GM19351 (cell line): Measurements from ENCODE around the gene OPCML.

ENCODE experiments used
- ATAC-seq: cut with Tn5 transposase; IDR thresholded peaks from one replicate; pipeline ENCODE4 v1.9.1; 2021; ENCODE audit warnings: mild to moderate bottlenecking, moderate library complexity; ENCODE audit not compliant: unreplicated experiment

OPCML gene

DNA sequence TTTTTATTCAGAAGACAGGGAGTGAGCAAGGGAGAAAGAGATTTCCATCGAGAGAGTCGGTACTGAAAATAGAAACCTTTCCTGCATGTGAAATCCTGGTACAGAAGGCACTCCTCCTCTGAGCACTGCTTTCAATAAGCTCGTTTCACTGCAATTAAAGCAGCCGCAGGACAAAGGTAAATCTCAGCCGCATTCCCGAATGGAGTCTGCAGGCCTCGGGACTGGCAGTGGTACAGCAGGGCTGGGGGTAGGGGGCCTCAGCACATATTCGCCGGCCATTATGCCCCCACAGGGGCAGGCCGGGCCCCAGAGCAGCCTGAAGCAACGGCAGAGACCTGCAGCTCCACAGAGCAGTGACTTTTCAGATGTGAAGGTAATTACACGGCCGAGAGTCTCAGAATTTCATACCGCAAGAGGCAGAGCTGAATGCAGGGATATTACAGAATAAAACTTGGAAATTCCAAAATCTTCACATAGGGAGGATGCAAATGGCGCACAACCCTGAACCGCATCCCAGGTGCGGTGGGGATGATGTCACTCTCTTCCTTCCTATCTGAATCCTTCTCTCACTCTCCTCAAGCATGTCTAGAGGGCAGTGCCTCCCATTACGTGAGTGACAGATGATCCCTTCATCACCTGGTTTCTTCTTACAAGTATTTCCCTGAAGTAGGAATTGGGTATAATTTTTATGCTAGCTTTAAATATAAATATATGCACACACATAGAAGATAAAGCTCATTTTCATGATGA, 622.1 kb downstream of the OPCML start:
- ATAC-seq = no peak

DNA sequence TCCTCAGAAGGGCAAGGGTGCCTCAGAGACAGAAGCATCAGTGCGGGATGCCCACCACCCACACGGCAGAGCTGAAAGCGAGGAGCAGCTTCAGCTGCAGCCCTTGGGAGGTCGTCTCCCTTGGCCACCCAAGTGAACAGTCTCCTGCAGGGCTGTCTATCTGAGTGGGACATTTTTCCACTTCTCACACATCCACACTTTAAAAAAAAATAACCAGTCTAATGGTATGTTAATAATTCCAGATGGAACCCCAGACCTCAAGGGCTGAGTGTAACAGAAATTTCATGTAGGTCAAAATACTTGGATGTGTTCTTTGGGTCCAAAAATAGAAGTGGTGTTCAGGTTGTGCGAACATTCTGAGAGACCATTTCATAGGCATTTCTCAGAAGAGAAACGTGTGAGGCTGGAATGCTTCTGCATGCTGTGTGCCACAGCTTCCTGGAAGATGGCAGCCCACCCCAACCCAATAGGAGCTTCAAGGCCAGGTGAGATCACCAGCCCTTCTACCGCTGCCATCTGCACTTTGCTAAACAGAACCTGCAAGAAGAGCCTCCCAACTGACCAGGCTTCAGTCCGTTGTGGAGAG, 623.2 kb downstream of the OPCML start:
- ATAC-seq = no peak

DNA sequence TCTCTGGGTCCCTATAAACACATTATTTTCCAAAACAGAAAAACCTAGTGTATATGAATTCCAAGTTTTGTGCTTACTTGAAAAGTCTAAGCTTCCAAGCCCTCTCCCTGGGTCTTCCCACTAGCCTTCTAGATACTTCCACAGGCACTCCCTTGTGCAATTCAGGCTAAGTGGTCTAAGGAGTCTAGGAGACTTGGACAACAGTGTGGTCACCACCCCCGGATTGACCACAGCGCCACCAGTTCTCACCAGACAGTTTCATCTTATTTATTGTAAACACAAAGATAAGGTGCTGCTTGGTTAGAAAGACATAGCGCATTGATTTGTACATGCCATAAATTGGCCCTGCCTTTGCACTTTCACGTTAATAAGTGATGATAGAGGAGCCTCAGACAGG, 623.9 kb downstream of the OPCML start:
- ATAC-seq = no peak

DNA sequence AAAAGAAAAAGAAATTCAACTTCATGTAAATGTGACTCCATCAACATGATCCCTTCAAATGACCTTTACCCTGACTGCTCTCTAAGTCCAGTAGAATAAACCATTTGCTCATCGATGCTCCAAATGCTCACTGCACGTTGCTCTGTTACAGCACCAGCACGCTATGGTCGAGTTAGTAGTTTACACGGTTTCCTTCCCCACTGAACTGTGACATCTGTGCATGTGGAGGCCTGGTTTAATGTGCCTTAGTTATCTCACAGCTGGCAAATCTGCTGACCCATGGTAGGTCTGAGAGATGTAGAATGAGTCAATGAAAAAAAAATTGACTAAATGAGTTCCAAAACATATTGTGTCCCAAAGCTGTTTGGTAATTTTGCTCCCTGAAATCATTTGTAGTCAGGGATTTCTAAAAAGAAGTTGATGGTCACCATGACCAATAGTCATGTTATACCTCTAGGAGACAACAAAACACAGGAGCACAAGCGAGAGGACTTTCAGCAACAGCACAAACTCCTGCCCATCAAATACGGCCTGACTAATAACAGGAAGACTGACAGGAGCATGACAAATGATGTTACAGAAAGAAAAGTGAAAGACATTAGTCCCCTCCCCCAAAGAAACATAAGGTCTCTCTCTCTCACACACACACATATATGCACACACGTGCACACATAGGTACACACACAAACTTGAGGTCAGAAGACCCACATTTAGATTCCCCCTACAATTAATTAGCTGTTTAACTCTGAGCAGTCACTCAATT, 624.5 kb downstream of the OPCML start:
- no peak for ATAC-seq

DNA sequence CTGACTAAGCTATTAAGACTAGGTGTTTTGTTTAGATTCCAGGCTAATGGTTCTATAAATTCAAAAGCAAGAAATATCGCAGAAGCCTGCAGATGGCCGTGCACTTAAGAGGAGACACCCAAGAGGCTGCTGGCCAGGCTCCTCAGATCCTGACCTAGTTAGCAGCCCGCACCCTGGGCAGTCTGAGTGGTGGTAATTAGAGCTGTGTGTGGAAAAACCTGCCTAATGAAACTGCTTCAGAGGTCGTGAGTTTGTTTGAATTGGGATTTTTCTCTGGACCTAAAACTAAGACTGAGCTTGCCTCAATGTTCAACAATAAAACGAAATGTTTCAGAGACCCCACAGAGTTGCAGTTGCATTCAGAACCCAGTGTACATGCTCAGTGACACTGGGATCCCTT, 627.7 kb downstream of the OPCML start:
- no peak for ATAC-seq

DNA sequence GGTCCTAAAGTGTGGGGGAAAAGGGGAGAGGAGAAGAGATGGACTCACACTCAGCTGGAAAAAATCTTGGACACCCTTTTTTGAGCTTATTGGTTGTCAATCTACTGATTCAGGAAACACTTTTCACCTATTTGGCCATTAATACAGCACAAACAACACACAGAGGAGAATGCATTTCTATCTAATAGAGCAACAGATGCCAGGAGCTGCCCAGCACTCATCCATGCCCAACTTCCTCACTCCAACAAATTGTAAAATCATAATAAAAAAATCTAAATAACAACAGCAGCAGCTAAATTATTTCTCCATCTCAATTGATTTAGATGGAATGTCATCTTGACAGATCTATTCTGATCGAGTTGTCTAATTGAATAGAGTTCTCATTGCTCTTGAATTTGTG, 628.2 kb downstream of the OPCML start:
- ATAC-seq = no peak

DNA sequence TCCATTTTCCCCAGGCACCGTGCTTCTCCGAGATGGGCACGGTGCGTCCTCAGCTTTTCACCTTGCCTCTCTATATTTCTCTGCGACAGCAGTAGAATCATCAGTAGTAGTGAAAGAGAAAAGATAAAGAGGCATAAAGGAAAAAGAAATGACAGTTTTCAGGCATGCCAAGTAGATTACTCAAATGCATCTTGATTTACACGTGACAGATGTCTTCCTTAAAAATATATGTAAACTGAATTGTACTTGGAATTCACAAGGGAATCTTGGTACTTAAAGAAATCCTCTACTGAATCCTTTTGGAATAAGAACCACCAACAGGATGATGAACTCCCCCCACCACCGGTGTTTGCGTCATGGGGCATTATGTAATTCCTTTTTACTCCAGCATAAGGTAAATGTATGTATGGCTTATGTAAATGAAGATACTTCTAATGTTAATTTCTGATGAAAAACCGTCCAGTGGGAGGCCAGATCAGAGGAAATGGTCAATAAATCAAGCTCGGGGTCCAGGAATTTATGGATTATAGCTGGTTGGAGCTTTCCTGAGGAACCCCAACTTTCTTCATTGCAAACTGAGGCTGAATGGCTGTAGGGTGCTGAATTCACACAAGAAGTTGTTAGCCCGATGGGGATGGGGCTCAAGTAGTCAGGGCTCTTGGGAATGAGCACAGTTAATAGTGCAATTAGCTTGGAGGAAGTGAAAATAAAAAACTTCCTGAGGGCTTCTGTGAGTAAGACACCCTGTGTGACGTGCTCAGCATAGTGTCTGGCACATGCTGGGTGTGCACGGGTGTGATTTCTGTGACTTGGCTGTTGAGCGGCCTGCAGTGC, 630.4 kb downstream of the OPCML start:
- no peak for ATAC-seq

DNA sequence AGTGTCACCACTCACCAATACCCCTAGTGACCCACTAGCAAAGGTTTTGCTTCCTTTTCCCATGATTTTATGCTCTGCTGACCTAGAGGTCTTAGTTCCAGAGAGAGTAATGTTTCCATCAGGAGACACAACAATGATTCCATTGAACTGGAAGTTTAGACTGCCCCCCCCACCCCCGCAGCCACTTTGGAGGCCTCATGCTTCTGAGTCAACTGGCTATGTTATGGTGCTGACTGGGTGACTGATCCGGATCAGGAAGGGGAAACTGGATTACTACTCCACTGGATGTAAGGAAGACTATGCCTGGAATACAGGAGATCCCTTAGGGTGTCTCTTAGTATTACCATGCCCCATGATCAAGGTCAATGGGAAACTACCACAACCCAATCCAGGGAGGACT, 633.6 kb downstream of the OPCML start:
- no peak for ATAC-seq

DNA sequence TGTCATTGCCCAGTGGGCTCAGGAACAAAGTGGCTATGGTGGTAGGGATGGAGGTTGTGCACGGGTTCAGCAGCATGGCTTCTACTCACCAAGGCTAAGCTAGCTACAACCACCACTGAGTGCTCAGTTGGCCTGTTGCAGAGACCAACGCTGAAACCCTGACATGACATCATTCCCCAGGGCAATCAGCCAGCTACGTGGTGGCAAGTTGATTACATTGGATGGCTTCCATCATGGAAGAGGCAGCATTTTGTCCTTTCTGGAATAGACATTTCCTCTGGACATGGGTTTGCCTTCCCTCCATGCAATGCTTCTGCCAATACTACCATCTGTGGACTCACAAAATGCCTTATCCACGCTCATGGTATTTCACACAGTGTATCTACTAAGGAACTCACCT, 634.3 kb downstream of the OPCML start:
- ATAC-seq = no peak

DNA sequence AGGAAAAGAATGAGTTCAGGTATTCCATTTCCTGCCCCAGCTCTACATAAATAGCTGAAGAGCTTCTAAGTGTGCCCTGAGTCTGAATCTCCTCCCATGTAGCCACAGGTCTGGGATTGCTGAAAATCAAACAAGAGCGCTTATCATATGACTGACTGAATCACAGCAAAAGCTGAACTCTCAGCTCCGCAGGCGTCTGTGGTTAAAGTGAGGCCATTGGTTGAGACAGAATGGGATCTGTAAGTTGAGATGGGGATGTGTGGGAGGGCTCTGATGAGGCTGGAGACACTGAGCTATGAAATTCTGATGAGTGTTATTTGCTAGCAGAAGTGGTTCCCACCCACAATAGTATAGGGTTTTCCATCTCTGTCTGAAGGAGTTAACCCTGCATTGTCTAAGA, 637.0 kb downstream of the OPCML start:
- ATAC-seq = no peak

DNA sequence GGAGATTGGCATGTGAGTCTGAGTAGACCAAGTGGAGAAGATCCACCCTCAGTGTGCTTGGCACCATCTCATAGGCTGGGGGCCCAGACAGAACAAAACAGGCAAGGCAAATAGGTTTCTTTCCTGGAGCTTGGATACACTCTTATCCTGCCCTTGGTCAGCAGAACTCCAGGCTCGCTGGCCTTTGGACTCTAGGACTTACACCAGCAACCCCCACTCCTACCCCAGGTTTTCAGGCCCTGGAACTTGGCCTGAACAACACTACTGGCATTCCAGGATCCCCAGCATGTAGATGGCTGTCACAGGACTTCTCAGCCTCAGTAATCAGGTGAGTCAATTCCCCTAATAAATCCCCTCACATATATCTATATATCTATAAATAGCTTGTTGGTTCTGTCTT, 637.7 kb downstream of the OPCML start:
- no peak for ATAC-seq

DNA sequence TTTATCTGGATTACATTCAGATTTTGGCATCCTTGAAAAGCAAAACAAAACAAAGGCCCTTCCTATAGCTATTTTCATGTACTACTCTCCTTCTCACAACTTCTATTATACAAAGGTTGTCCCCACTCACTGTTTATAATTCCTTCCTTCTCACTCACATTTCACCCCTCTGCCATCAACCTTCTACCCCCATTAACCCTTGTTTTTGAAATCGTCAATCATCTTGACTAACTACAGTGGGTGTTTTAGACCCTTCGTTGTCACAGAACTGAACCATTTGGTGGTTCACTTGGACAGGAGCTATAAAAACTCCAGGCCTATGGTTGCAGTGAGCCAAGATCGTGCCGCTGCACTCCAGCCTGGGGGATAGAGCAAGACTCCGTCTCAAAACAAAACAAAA, 639.4 kb downstream of the OPCML start:
- no peak for ATAC-seq

DNA sequence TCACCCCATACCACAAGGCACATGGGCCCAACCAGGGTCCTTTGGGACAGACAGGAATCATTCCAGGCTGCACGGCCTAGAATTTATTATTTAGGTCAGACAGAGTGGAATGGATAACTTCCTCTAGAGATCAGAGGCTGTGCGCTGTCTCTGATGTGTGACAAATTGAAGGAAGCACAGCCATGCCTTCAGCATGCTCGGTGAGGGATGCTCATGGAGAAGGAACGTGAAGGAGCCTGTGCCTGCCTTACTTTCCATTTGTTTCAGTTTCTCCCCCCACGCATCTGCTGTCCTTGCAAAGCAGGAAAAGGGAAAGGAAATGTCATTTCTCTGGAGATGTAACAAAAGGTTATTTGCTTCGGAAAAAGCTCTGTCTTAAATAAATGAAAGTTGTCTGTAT, 644.1 kb downstream of the OPCML start:
- no peak for ATAC-seq

DNA sequence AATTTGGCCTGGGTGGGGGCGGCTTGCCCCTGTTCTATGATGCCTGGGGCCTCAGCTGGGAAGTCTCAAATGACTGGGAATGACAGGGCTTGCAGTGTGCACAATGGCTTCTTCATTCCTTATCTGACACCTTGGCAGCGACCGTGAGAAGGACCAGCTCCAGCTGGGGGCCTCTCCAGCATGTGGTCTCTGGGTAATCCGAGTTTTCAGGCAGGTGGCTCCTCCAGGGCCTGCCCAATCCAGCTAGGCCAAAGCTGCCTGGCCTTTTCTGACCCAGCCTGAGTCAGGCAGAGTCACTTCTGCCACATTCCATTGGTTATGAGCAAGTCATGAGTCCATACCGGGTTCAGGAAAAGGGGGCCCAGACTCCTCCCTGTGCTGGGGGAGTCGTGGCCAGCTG, 646.0 kb downstream of the OPCML start:
- no peak for ATAC-seq

DNA sequence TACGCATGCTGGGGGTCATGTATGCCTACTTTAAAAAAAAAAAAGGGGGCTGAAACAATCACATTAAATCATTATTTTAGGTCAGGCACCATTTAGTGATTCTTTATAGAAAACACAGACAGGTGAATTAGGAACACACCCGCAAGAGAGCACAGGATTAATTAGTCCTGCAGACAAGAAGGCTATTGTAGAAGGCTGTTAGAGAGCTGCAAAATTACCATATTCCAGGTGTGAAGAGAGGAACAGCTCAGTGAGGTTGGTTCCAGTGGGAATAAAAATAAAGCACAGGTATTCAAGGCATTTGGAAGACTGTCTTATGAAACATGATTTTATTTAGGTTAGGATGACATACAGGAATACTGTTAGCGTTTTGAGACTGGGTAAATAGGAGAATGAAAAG, 649.1 kb downstream of the OPCML start:
- ATAC-seq = no peak

DNA sequence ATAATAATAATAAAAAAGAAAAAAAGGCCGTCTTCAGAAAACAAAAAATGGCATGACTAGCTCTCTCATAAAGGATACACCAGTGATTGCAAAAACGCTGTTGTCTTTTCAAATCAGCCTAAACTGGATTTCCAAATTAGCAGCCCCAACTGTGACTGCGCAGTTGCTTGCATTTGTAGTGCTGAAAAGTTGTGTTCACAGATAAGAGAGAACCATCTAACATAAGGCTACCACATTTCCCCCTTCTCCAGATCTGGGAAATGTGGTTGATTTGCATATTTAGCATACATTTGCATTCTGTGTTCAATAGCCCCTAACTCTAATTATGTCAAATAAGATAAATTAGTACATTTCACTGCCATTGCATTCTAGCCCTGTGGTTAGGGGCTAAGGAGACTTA, 650.7 kb downstream of the OPCML start:
- no peak for ATAC-seq

DNA sequence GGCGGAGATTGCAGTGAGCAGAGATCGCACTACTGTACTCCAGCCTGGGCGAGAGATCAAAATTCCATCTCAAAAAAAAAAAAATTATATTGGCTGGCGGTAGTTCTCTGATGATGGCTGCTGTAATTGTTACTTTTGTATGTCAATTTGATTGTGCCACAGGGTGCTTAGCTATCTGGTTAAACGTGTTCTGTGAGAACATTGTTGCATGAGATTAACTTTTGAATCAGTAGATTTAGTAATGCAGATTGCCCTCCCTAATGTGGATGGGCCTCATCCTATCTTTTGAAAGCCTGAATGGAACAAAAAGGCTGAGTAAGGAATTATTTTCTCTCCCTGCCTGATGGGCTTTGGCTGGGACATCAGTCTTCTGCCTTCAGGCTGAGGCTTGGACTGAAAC, 654.2 kb downstream of the OPCML start:
- no peak for ATAC-seq

DNA sequence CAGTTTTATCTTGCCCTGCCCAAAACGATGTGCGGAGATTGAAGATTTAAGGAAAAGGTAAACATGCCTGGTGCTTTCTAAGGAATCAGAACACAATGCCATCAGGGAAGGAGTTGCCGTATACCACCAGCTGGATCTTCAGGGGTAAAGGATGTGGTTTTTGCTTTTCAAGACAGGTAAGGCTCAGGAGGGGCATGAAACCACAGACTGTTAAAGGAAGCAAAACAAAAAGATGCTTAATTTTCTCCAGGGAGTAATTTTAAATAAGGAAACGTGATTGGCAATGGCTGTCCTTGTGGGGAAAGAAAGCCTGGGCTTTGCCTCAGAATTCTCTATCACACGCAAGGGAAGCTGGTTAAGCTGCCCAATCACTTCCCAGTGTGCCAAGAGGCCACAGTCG, 655.6 kb downstream of the OPCML start:
- no peak for ATAC-seq

DNA sequence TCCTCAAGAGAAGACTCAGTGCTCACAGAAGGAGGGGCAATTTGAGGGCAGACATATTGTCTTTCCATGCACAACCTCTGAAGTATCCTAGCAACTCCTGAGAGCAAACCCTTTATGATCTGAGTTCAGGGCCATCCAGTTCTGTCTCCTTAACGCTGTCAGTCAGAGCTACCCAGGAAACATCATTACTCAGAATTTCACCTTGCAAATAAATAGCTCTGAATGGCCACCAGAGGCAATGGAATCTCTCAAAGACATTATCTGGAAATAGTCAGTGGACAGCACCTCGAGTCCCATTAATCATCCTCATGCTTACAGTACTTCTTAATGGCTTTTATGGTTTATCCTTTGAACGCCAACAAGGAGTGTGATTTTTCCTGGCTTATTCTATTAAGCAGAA, 656.1 kb downstream of the OPCML start:
- ATAC-seq = no peak

DNA sequence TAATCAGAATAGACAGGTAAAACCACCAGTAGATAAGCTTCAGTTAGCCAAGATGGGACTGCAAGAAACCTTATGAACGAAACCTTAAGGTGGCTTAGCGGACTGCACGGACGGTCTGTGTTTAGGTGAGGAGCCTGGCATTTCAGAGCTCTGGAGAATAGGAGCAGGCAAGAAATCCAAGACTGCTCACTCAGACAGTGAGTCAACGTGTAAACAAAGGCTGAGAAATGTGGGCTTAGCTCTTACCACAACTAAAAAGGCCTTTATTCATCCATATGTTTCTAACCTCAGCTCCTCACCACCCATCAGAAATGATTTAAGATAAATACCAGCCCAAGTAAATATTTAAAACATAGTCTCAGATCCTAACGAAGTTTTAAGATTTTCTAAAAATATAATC, 657.7 kb downstream of the OPCML start:
- no peak for ATAC-seq

DNA sequence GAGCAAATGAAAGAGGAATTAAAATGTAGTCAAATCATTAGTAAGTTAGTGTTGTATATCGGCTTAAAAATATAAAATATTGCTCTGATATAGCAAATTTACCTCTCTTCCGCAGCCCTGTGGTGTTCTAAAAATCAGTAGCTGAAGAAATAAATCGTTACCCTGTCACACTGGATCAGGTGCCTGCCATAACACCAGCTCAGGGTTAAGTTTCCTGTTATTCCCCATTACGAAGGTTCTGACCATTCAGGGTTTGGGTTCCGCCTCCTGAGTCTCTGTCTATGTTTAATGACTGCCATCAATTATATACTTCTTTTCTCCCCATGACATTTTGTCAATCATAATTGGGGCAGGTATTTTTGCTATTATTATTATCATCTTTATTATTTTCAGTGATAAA, 658.5 kb downstream of the OPCML start:
- ATAC-seq = no peak
